ENCODE results near the gene WASHC3.
"Not testable (repeated sequence)": the region's sequence is repeated elsewhere in the genome, so short reads cannot be mapped to it uniquely, and the experiment has no call there.

WASHC3 gene, protein sequence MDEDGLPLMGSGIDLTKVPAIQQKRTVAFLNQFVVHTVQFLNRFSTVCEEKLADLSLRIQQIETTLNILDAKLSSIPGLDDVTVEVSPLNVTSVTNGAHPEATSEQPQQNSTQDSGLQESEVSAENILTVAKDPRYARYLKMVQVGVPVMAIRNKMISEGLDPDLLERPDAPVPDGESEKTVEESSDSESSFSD

DNA sequence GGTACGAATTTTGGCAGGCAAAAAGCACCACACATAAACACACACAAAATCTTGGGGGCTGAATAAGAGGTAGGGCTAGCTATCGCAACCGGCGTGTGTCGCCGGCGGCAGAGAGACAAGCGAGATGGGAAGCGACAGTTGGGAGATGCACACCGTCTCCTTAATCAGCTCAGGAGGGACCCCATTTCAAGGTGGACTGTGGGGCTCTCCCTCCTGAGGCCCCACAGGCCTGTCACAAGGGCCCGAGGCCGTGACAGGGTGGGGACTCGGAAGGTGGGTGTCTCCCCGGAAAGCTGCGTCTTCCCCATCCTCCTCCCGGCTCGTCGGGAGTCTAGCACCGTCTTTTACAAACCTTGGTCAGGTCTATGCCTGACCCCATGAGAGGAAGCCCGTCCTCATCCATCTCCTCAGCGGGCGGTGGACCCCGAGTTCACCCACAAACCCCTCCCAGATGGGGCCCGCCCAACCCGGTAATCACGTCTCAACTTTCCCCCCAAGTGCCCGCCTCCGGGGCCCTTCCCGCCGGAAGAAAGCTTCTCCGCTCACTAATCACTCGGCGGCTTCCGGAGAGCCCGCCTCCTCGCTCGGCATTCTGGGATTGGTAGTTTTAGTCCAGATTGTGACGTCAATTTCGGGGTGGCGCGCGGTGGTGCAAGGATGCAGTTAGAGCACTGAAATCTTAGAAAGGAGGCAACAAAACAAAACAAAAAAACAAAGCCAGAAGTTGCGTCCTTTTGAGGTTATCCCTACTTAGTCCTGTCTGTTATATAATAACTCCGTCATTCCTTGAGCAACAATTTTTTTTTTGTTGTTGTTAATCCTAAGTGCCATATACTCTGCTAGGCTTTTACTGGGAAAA is at the start of gene WASHC3:
Gene WASHC3 (minus strand): TSS at position 432 of the 859 bp plus-strand sequence. CDS start 29 bp downstream, at position 403.
- peak; percentile 77 for DNase-seq (ENCODE audit: low read depth)

DNA sequence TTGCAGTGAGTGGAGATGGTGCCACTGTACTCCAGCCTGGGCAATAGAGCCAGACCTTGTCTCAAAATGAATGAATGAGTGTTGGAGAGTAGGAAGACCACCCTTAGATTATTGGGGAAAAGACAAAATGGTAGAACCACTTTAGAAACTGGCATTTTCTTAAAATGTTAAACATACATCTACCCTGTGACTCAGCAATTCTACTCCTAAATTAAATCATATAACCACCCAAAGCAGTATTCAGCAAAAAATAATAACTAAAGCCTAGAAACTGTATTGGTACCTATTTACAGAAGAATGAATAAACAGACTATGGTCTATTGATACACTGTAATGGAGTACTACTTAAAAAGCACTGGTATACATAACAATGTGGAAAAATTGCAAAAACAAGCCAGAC is 49.0 kb upstream of the WASHC3 start:
- DNase-seq (ENCODE audit: low read depth): no peak

DNA sequence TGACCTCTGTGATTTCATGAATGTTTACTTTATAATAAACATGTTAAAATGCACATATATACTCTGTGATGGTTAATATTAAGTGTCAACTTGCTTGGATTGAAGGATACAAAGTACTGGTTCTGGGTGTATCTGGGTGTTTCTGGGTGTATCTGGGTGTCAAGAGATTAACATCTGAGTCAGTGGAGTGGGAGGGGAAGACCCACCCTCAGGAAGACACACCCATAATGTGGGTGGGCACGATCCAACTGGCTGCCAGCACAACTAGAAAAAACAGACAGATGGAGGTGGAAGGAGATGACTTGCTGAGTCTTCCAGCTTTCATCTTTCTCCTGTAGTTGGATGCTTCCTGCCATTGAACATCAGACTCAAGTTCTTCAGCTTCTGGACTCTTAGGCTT is 46.2 kb upstream of the WASHC3 start:
- DNase-seq (ENCODE audit: low read depth): no peak

DNA sequence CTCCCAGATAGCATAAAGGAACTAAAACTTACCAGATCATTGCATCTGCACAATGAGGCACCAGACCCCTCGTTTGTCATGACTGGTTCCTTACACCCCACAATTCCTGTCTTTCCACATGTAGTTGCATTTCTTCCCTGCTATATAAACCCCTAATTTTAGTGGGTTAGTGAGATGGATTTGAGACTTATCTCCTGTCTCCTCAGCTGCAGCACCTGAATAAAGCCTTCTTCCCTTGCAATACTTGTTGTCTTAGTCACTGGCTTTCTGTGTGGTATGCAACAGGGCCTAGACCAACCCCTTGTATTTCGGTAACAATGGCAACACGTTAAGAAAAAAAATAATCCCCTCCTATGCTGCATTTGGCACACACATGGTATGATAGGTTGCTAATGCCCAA is 45.1 kb upstream of the WASHC3 start:
- DNase-seq (ENCODE audit: low read depth): no peak

DNA sequence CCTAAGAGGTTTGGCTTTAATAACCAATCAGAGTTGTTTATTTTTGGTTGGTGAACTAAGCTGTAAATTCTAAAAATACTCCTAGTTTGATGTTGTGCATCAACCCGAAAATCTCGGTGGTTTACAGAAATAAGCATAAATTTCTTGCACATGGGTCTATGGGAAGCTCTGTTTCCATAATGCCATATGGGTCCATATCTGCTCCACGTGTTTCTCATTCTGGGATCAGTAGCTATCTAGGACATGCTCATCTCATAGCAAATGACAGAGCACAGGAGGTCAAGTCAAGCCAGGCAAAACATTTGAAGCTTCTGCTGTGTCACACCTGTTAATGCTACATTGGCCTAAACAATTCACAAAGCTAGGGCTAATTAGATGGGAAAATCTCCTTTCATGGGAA is 35.1 kb upstream of the WASHC3 start:
- no peak for DNase-seq (ENCODE audit: low read depth)

DNA sequence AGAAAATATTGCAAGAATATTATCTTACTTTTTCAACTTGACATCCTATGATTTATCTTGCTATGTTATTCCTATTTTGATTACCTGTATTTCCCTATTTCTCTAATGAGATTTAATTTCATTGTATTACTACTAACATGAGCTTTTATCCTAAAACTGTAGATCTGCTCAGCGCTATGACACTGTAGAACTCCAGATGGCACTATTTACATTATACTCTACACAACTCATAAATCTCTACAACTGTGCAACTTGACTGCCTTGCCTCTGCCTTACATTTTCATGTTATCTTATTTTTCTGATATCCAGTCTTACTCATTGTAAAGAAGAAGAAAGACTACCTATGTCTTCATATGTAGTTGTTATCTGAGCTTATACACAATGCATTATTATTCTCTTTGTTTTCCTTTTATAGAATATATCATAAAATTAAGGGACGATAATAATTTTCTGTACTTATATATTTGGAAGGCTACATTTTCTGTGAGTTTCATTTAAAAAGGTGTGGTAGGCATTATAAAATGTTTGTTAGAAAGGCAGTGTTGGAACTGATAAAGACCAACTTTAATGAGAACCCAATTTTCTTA is 34.0 kb upstream of the WASHC3 start:
- DNase-seq (ENCODE audit: low read depth): no peak

DNA sequence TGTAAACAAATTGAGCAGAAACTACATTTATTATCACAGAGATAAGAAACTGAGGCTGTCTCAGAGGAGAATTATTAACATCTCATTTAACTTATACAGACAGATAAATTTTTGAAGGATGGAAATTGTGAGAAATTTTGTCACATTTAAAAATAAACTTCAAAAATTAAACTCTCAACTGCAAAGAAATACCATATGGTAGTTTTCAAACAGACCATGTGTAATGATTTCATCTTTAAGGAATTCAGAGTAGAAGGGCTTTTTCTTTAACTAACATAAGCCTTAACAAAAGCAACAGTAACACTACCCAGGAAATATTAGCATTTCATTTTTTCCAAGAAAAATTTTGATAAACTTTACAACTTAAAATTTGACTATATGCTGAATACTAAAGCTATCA is 31.5 kb upstream of the WASHC3 start:
- DNase-seq (ENCODE audit: low read depth): peak; percentile 13

DNA sequence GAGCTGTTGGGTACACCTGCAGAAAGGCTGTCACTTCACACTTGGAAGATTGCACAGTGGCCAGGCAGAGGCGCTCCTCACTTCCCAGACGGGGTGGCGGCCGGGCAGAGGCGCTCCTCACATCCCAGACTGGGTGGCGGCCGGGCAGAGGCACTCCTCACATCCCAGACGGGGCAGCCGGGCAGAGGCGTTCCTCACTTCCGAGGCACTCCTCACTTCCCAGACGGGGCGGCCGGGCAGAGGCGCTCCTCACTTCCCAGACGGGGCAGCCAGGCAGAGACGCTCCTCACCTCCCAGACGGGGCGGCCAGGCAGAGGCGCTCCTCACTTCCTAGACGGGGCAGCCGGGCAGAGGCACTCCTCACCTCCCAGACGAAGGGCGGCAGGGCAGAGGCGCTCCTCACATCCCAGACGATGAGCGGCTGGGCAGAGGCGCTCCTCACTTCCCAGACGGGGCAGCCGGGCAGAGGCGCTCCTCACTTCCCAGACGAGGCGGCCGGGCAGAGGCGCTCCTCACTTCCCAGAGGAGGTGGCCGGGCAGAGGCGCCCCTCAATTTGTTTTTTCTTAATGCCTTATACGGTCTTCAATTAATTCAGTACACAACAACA is 27.5 kb upstream of the WASHC3 start:
- not testable (repeated sequence) for DNase-seq (ENCODE audit: low read depth)

DNA sequence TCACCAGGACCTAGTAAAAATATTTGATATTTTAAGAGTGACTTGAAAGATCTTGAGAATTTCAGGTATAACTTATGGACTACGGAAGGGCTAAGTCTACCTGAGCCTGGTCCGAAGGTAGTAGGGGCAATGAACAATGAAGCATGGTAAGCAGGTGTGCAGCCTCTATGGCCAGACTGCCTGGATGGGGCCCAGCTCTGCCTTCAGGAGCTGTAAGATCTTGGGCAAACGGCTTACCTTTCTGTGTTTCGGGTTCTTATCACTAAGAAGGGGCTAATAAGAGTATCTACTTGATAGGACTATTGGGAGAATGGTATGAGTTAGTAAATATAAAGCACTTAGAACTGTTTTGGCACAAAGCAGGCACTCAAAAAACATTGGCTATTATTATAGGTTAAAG is 19.1 kb upstream of the WASHC3 start:
- no peak for DNase-seq (ENCODE audit: low read depth)

DNA sequence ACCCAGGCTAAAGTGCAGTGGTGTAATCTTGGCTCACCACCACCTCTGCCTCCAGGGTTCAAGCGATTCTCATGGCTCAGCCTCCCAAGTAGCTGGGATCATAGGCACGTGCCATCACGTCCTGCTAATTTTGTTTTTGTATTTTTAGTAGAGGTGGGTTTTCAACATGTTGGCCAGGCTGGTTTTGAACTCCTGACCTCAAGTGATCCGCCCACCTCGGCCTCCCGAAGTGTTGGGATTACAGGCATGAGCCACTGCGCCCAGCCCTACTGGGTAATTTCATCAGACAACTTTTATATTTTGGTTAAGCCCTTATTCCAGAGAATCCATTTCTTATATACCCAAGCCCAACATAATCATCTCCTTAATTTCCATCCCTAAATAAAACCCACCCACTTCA is 10.3 kb upstream of the WASHC3 start:
- not testable (repeated sequence) for DNase-seq (ENCODE audit: low read depth)

DNA sequence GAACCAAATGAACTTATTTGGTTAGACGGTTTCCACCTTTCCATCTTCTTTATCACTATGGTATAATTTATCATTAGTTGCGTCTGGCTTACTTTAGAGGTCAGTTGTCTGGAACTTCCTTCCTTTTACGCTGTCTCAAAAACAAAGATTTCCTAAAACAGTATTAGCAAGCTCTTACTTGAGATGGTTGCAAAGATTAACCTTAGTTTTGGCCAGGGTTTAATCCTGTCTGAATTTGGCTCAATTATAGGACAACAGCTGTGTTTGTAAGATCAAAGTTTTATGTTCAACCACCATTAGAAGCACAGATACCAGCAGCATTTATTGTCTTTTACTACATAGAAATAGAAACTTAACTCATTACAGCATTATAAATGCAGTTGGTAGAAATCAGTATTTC is 7.9 kb upstream of the WASHC3 start:
- DNase-seq (ENCODE audit: low read depth): no peak

DNA sequence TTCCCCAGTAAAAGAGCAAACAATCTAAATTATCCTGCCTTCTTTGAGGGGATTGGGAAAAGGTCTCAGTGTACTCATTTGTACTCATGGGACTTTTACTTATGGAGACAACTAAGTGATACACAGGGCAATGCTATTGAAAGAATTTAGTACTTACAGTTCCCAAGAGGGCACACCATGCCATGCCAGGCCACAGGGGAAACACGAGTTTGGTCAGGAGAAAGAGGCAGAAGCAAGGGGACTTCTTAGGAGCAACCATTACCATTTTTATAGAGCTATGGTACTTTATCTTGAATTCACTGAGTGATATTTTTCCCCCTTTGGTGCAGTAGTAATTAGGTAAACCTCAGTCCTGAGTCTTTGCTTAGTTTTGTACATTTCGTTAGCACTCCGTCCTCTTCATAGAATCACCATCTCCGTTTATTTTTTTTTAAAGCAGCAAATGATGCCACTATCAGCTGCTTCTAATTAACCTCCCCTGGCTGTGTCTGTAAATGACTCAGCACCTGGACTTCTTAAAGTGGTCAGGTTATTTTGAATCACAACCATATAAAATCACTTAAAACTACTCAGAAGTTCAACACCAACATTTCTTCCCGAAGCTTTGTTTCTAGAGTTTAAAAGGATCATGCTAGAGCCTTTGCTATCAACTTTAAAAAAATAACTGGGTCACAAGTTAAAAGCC is 5.9 kb upstream of the WASHC3 start:
- peak; percentile 29 for DNase-seq (ENCODE audit: low read depth)

DNA sequence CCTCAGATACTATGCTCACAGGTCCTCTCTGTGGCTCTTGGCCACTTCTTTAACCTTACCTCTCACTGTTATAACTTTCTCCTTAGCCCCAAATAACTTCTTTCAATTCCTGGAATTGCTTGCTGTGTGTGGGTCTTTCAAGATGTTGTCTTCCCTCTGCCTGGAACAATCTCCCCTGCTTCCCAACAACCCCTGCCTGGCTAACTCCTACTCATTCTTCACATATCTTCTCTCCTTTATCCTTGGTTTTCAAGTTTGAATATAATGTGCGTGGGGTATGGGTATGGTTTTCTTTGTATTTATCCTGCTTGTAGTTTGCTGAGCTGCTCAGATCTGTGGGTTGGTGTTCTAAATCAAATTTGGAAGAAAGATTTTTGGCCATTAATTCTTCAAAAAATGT is 2.7 kb upstream of the WASHC3 start:
- no peak for DNase-seq (ENCODE audit: low read depth)

DNA sequence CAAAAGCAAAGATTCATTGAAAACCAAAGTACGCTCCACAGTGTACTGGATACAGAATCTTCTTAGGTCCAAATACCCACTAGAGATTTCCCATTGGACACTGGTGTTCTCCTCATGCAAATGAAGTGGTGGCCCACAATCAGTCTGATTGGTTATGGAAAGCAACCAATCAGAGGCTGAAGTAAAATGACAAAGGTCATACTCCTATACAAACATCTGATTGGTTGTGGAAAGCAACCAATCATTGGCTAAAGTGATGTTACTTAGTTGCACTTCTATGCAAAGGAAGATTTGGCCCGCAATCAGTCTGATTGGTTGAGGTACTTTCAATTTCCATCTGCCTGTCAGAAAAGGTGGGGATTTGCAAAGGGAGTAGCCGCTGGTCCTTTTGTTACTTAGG is 1.3 kb upstream of the WASHC3 start:
- no peak for DNase-seq (ENCODE audit: low read depth)

DNA sequence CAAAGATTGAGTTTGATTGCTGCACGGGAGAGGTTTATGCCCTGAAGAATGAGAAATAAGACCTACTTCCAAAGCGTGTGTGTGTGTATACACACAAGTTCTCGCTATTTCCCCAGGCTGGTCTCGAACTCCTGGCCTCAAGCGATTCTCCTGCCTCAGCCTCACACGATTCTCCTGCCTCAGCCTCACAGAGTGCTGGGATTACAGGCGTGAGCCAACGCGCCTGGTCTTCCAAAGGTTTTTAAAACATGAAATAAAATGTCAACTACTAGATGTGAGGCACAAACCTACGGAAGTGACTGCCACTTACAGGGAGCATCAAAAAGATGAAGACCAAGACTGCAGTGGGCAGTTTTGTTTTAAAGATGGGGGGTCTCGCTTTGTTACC is 622 bp upstream of the WASHC3 start:
- DNase-seq (ENCODE audit: low read depth): no peak

DNA sequence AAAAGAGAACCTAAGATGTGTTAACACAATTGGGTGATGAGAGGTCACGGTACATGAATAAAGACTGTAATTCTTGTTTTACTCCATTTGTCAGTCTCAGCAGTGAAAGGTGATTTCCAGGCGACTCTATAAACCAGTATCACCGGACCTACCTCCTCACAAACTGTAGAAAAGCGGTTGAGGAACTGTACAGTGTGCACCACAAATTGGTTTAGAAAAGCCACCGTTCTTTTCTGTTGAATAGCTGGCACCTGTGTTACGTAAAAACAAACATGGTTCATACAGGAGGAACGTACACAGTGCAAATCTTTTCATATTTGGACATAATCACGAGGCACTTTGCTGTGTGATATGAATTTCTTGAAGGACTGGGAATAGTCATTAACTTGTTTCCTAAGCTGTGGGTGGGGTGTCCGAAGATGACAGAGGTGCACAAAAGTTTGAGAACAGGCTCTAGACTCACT is 663 bp downstream of the WASHC3 start:
- peak; percentile 6 for DNase-seq (ENCODE audit: low read depth)

DNA sequence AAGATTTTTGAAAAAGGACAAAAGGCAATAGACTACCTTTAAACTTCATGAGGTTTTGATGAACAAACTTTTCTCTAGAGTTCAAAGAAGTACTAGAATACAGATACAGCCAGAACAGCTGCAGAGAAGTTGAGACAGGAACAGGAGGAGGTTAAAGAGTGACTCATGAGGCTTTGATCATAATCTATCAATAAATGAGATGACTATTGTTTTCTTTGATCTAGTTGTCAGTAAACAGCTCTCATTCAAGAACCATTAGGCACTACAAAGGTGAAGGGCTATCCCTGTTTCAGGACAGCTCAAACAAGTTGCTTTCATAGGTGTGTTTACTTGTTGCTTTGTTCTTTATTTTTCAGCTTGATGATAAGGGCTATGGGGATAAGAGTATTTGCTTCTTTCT is 2.4 kb downstream of the WASHC3 start:
- no peak for DNase-seq (ENCODE audit: low read depth)

DNA sequence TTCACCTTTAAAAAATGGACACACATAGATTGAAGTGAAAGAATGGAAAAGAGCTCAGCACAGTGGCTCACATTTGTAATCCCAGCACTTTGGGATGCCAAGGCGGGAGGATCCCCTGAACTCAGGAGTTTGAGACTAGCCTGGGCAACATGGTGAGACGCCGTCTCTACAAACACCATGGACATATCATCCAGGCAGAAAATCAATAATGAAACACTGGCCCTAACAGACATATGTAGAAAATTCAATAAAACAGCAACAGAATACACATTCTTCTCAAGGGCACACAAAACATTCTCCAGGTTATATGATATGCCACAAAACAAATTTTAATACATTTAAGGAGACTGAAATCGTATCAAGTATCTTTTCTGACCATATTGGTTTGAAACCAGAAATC is 7.4 kb downstream of the WASHC3 start:
- no peak for DNase-seq (ENCODE audit: low read depth)

DNA sequence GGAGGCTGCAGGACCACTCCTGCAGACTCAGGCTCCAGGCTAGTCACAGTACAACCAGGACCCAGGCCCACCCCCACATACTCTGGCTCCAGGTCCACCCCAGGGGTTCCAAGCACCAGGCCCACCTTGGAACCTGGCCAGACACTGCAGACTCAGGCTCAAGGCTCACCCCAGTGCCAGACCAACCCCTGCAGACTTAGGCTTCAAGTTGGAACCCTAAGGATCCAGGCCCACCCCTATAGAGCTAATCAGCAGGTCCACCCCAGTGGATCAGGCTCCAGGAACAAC is 8.8 kb downstream of the WASHC3 start:
- no peak for DNase-seq (ENCODE audit: low read depth)

DNA sequence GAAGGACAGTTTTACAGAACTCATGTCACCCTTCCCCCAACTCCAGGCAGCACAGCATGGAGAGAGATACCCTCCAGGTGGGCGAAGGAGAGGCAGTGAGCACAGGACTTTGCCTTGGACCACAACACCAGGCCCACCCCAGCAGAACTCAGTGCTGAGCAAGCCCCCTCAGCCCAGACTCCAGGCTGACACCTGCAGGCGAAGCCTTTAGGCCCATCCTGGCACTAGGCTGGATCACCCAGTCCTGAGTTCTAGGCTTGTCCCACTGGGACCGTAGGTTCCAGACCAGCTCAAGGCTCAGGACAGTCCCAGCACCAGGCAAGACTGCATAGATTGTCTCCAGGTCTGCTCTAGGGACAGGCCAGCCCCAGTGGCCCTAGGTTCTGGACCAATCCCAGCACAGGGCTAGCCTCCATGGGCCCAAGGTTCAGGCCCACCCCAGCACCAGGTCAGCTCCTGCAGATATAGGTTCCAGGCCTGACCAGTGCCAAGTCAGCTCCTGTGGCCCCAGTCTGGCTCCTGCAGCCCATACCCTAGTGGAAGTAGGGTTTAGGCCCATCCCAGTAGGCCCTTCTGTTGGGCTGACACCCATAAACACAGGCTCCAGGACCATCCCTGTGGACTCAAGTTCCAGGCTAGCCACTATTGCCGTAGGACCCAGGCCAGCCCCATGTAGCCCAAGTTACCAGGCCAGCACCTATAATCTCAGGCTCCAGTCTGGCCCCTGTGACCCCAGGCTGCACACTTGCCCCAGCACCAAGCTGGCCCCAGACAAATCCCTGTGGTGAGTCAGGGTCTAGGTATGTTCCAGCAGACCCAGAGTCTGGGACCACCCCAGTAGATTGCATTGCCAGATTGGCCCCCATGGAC is 9.4 kb downstream of the WASHC3 start:
- no peak for DNase-seq (ENCODE audit: low read depth)

DNA sequence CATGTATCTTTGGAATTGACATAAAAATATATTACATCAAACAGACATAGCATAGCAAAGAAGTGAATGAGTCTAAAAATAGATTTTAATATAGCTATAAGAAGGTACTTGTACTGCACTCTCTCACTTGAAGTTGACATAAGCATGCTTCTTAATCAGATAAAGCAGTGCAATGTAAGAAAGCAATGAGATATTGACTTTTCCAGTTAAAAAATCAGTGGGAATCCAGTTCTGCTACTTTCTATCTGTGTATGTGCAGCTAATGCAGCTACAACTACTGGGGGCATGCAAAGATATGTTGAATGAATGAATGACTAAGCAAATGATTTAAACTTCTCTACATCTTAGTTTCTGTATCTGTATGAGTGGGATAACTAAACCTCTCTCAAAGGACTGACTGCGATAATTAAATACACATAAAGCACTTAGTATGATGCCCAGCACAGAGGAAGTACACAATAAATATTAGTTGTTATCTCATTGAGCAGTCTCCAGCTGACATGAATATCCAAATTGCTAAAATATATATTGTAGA is 10.3 kb downstream of the WASHC3 start:
- DNase-seq (ENCODE audit: low read depth): no peak
